ENCODE results near the gene TP63. TPM values are rescaled to one million over a fixed set of nuclear protein-coding genes. Genes with fewer than 3 reads are reported as not detected.
A peak's percentile ranks its signal among the peaks of the same experiment; 100 is the strongest.

TP63 gene
- total and polyA plus RNA-seq, 2 experiments from 2014 or later = not detected

DNA sequence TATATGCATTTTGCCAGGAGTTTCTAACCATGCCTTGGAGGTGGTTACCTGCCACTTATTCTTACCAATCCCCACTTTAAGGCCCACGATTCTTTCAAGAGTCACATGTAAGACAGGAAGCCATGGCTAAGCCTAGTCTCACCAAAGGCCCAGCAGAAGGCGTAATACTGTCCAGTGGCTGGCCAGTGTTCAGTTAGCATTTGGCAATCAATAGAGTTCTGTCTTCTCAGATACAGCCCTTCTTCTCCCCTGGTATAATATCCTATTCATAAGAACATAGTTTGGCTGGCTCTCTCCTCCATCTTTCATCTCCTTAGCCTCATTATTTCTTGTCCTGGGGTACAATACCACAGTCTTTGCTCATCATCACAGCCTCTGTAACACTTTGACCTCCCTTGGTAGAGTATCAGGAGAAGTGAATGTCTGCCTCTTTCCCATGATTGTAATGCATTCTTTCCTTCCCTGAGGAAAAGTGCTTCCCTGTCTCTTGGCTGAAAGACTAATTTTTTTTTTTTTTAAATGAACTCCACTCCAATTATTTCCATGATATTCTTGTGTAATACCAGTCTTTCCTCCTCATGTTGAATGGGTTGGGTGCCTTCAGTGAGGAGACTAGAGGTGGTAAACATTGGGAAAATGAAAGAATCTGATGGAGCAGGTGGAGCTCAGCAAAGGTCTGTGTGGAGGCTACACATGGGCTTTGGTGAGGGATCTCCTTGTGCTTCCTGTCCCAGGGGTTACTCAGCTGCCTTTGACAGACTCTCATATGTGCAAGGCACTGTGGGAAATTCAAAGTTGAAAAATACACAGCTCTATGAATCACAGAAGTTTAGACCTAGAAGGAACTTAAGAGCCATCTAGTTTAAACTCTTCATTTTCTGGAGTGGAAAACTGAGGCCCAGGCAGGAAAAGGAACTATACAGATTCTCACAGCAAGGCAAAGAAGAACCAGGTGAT lies 271.3 kb downstream of the TP63 start:
- H3K27ac ChIP-seq (ENCODE audit: low read depth) = no peak overlapping the region
- H3K27ac Mint-ChIP-seq = no peak overlapping the region
- H3K36me3 Mint-ChIP-seq (ENCODE audit: low read depth) = no peaks in the 10 kb centered on the region

More for the DNA sequence above, 271.3 kb downstream of the TP63 start:
- Histone ChIP-seq H3K4me2 (no peak overlapping the region), H3K36me3 (ENCODE audit: insufficient read depth) (no peaks in the 10 kb centered on the region), H3K9me2 (ENCODE audit: insufficient read depth) (peaks cover 12% of the 10 kb centered on the region; the same call in 1 of the 2 replicates), H3K27me3 (ENCODE audit: insufficient read depth) (no peaks in the 10 kb centered on the region), H3K79me2 (replicated peaks; ENCODE audit: insufficient read depth) (no peaks in the 10 kb centered on the region), H3K4me1 (ENCODE audit: insufficient read depth) (peaks cover 13% of the 10 kb centered on the region), H2AFZ (0 out of 2 replicates have a peak overlapping the region, but pooled peaks have one; percentile 78), H4K20me1 (replicated peaks; ENCODE audit: insufficient read depth) (no peaks in the 10 kb centered on the region), H3F3A (replicated peaks; ENCODE audit: low read depth) (no peaks in the 10 kb centered on the region), H3K4me3 (no peak overlapping the region)
- peaks cover 11% of the 10 kb centered on the region for H3K4me1 Mint-ChIP-seq
- H3K9me3 Mint-ChIP-seq = no peaks in the 10 kb centered on the region
- no peak overlapping the region for H3K4me3 Mint-ChIP-seq
- TF ChIP-seq ZNF114 (CRISPR knock-in tag; IDR thresholded peaks at IDR 0.05) (no peak), NANOG (IDR thresholded peaks at IDR 0.05; ENCODE audit: borderline replicate concordance) (no peak), EZH2phosphoT487 (IDR thresholded peaks at IDR 0.05; ENCODE audit: unreplicated experiment) (no peak), JUNB (IDR thresholded peaks at IDR 0.05; ENCODE audit: unreplicated experiment) (no peak), POLR2AphosphoS5 (IDR thresholded peaks at IDR 0.05; ENCODE audit: low read depth) (no peak), CREB1 (CRISPR knock-in tag; IDR thresholded peaks at IDR 0.05; ENCODE audit: low read depth) (no peak), EZH2 (IDR thresholded peaks at IDR 0.05; ENCODE audit: low read depth, unreplicated experiment) (no peak), STAT1 (IDR thresholded peaks at IDR 0.05; ENCODE audit: unreplicated experiment) (no peak), ZNF331 (CRISPR knock-in tag; IDR thresholded peaks at IDR 0.05; ENCODE audit: low read depth) (no peak)
- TF ChIP-seq, protein P1, sequence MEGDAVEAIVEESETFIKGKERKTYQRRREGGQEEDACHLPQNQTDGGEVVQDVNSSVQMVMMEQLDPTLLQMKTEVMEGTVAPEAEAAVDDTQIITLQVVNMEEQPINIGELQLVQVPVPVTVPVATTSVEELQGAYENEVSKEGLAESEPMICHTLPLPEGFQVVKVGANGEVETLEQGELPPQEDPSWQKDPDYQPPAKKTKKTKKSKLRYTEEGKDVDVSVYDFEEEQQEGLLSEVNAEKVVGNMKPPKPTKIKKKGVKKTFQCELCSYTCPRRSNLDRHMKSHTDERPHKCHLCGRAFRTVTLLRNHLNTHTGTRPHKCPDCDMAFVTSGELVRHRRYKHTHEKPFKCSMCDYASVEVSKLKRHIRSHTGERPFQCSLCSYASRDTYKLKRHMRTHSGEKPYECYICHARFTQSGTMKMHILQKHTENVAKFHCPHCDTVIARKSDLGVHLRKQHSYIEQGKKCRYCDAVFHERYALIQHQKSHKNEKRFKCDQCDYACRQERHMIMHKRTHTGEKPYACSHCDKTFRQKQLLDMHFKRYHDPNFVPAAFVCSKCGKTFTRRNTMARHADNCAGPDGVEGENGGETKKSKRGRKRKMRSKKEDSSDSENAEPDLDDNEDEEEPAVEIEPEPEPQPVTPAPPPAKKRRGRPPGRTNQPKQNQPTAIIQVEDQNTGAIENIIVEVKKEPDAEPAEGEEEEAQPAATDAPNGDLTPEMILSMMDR (conservative IDR thresholded peaks at IDR 0.05; ENCODE audit: low read depth in 2 of 2) = no peak
- TF ChIP-seq, protein P2, sequence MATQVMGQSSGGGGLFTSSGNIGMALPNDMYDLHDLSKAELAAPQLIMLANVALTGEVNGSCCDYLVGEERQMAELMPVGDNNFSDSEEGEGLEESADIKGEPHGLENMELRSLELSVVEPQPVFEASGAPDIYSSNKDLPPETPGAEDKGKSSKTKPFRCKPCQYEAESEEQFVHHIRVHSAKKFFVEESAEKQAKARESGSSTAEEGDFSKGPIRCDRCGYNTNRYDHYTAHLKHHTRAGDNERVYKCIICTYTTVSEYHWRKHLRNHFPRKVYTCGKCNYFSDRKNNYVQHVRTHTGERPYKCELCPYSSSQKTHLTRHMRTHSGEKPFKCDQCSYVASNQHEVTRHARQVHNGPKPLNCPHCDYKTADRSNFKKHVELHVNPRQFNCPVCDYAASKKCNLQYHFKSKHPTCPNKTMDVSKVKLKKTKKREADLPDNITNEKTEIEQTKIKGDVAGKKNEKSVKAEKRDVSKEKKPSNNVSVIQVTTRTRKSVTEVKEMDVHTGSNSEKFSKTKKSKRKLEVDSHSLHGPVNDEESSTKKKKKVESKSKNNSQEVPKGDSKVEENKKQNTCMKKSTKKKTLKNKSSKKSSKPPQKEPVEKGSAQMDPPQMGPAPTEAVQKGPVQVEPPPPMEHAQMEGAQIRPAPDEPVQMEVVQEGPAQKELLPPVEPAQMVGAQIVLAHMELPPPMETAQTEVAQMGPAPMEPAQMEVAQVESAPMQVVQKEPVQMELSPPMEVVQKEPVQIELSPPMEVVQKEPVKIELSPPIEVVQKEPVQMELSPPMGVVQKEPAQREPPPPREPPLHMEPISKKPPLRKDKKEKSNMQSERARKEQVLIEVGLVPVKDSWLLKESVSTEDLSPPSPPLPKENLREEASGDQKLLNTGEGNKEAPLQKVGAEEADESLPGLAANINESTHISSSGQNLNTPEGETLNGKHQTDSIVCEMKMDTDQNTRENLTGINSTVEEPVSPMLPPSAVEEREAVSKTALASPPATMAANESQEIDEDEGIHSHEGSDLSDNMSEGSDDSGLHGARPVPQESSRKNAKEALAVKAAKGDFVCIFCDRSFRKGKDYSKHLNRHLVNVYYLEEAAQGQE (IDR thresholded peaks at IDR 0.05; ENCODE audit: unreplicated experiment) = no peak
- TF ChIP-seq, protein P3, sequence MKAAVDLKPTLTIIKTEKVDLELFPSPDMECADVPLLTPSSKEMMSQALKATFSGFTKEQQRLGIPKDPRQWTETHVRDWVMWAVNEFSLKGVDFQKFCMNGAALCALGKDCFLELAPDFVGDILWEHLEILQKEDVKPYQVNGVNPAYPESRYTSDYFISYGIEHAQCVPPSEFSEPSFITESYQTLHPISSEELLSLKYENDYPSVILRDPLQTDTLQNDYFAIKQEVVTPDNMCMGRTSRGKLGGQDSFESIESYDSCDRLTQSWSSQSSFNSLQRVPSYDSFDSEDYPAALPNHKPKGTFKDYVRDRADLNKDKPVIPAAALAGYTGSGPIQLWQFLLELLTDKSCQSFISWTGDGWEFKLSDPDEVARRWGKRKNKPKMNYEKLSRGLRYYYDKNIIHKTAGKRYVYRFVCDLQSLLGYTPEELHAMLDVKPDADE (IDR thresholded peaks at IDR 0.05) = no peak
- TF ChIP-seq, protein P4, sequence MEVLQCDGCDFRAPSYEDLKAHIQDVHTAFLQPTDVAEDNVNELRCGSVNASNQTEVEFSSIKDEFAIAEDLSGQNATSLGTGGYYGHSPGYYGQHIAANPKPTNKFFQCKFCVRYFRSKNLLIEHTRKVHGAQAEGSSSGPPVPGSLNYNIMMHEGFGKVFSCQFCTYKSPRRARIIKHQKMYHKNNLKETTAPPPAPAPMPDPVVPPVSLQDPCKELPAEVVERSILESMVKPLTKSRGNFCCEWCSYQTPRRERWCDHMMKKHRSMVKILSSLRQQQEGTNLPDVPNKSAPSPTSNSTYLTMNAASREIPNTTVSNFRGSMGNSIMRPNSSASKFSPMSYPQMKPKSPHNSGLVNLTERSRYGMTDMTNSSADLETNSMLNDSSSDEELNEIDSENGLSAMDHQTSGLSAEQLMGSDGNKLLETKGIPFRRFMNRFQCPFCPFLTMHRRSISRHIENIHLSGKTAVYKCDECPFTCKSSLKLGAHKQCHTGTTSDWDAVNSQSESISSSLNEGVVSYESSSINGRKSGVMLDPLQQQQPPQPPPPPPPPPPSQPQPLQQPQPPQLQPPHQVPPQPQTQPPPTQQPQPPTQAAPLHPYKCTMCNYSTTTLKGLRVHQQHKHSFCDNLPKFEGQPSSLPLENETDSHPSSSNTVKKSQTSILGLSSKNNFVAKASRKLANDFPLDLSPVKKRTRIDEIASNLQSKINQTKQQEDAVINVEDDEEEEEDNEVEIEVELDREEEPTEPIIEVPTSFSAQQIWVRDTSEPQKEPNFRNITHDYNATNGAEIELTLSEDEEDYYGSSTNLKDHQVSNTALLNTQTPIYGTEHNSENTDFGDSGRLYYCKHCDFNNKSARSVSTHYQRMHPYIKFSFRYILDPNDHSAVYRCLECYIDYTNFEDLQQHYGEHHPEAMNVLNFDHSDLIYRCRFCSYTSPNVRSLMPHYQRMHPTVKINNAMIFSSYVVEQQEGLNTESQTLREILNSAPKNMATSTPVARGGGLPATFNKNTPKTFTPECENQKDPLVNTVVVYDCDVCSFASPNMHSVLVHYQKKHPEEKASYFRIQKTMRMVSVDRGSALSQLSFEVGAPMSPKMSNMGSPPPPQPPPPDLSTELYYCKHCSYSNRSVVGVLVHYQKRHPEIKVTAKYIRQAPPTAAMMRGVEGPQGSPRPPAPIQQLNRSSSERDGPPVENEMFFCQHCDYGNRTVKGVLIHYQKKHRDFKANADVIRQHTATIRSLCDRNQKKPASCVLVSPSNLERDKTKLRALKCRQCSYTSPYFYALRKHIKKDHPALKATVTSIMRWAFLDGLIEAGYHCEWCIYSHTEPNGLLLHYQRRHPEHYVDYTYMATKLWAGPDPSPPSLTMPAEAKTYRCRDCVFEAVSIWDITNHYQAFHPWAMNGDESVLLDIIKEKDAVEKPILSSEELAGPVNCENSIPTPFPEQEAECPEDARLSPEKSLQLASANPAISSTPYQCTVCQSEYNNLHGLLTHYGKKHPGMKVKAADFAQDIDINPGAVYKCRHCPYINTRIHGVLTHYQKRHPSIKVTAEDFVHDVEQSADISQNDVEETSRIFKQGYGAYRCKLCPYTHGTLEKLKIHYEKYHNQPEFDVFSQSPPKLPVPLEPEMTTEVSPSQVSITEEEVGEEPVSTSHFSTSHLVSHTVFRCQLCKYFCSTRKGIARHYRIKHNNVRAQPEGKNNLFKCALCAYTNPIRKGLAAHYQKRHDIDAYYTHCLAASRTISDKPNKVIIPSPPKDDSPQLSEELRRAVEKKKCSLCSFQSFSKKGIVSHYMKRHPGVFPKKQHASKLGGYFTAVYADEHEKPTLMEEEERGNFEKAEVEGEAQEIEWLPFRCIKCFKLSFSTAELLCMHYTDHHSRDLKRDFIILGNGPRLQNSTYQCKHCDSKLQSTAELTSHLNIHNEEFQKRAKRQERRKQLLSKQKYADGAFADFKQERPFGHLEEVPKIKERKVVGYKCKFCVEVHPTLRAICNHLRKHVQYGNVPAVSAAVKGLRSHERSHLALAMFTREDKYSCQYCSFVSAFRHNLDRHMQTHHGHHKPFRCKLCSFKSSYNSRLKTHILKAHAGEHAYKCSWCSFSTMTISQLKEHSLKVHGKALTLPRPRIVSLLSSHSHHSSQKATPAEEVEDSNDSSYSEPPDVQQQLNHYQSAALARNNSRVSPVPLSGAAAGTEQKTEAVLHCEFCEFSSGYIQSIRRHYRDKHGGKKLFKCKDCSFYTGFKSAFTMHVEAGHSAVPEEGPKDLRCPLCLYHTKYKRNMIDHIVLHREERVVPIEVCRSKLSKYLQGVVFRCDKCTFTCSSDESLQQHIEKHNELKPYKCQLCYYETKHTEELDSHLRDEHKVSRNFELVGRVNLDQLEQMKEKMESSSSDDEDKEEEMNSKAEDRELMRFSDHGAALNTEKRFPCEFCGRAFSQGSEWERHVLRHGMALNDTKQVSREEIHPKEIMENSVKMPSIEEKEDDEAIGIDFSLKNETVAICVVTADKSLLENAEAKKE (CRISPR knock-in tag; IDR thresholded peaks at IDR 0.05) = no peak
- no peak for DNase-seq (ENCODE audit: low spot score)
- ATAC-seq = no peak
- no peaks in the 10 kb centered on the region for H3K27me3 Mint-ChIP-seq (ENCODE audit: insufficient read depth, low read depth, poor library complexity)

All from GM23338 (cell line).